OCI-LY7 (cell line): ENCODE measurements around the gene HES7. TPM values are rescaled to one million over a fixed set of nuclear protein-coding genes. Genes with fewer than 3 reads are reported as not detected.
"Not testable (repeated sequence)": the region's sequence is repeated elsewhere in the genome, so short reads cannot be mapped to it uniquely, and the experiment has no call there.

Experiments used
- Bru-seq: library from RNA; stranded (reverse); fragments of 400-500 nt; gene quantifications from one replicate; lab custom pipeline; 2021; lab: Mats Ljungman, UMichigan
- BruChase-seq, 2 experiments: library from RNA; stranded (reverse); fragments of 400-500 nt; gene quantifications; one replicate each; lab custom pipeline; 2021; lab: Mats Ljungman, UMichigan
- BruUV-seq: library from RNA; stranded (reverse); fragments of 400-500 nt; replicated peaks from 2 replicates; lab custom pipeline; 2021; lab: Mats Ljungman, UMichigan
- CTCF ChIA-PET: fragments of 300-600 bp; sonication (Branson Sonifier 250); formaldehyde crosslinking; loops from one replicate; lab custom pipeline; 2022; ENCODE audit warnings: antibody characterized with exemption; ENCODE audit not compliant: unreplicated experiment; lab: Charles Lee
- POLR2A ChIA-PET: fragments of 300-600 bp; sonication (Branson Sonifier 250); formaldehyde crosslinking; loops from one replicate; lab custom pipeline; 2022; ENCODE audit warnings: antibody characterized with exemption; lab: Charles Lee
- DNase-seq: peaks from one replicate; pipeline ENCODE4 v3.0.0-alpha.2; 2015; ENCODE audit warnings: low spot score
- H2AFZ ChIP-seq: fragments of 200-600 bp; sonication (generic), shearing (Covaris generic); 2 replicates; pipeline ENCODE4 v1.6.1; 2014; ENCODE audit warnings: mild to moderate bottlenecking, antibody characterized with exemption, low read length, moderate library complexity
- H3K27ac ChIP-seq: fragments of 200-600 bp; sonication (generic); 2 replicates; pipeline ENCODE4 v1.5.1; 2014; ENCODE audit warnings: mixed run types, low read depth, mild to moderate bottlenecking, moderate library complexity, low read length, inconsistent platforms; ENCODE audit not compliant: poor library complexity, severe bottlenecking
- H3K36me3 ChIP-seq: fragments of 200-600 bp; sonication (generic); 2 replicates; pipeline ENCODE4 v1.6.1; 2014; ENCODE audit warnings: mild to moderate bottlenecking, antibody characterized with exemption, low read length, moderate library complexity, mixed read lengths; ENCODE audit not compliant: insufficient read depth
- H3K4me1 ChIP-seq: fragments of 200-600 bp; sonication (generic); 2 replicates; pipeline ENCODE4 v1.5.1; 2014; ENCODE audit warnings: mild to moderate bottlenecking, low read length; ENCODE audit not compliant: insufficient read depth, poor library complexity, severe bottlenecking
- H3K4me2 ChIP-seq: fragments of 200-600 bp; sonication (generic); 2 replicates; pipeline ENCODE4 v1.6.1; 2014; ENCODE audit warnings: mild to moderate bottlenecking, low read length
- H3K4me3 ChIP-seq: fragments of 200-600 bp; sonication (generic); 2 replicates; pipeline ENCODE4 v1.5.1; 2014; ENCODE audit warnings: mild to moderate bottlenecking, low read depth, low read length; ENCODE audit not compliant: poor library complexity, severe bottlenecking
- H3K79me2 ChIP-seq: fragments of 200-600 bp; sonication (generic); 2 replicates; pipeline ENCODE4 v1.6.1; 2016; ENCODE audit warnings: low read depth, mild to moderate bottlenecking, low read length, moderate library complexity, mixed read lengths; ENCODE audit not compliant: insufficient read depth
- H3K9me2 ChIP-seq: fragments of 200-600 bp; sonication (generic); 2 replicates; pipeline ENCODE4 v1.6.1; 2016; ENCODE audit warnings: mild to moderate bottlenecking, low read length, mixed read lengths; ENCODE audit not compliant: insufficient read depth
- H3K9me3 ChIP-seq: fragments of 200-600 bp; sonication (generic); 2 replicates; pipeline ENCODE4 v1.6.1; 2014; ENCODE audit warnings: mild to moderate bottlenecking, mixed run types, low read length, mixed read lengths
- H4K20me1 ChIP-seq: fragments of 200-600 bp; sonication (generic); 2 replicates; pipeline ENCODE4 v1.6.1; 2014; ENCODE audit warnings: mild to moderate bottlenecking, antibody characterized with exemption, low read length, moderate library complexity, mixed read lengths; ENCODE audit not compliant: insufficient read depth
- EZH2phosphoT487 ChIP-seq: fragments of 200-600 bp; sonication (generic); IDR thresholded peaks from 2 replicates; pipeline ENCODE4 v1.6.1; 2018; ENCODE audit warnings: low read depth, borderline replicate concordance, mild to moderate bottlenecking, mixed run types, antibody characterized with exemption, low read length, moderate library complexity, mixed read lengths
- intact Hi-C: fragments of 100-400 bp; cut with micrococcal nuclease; formaldehyde crosslinking; loops from one replicate; pipeline ENCODE4 v1.10.0; 2022; ENCODE audit not compliant: unreplicated experiment
- long read RNA-seq: library from polyadenylated mRNA; stranded (forward); transcript quantifications from one replicate; pipeline ENCODE4 v2.0.0, GENCODE V29; 2022
- total RNA-seq, 2 experiments: library from RNA; depleted of rRNA in 1 of 2; stranded (reverse); fragments of >200 nt in 1 of 2; shearing (Covaris generic) in 1 of 2; gene quantifications; 2 replicates each; pipeline ENCODE4 v1.2.3, GENCODE V29; 2014 to 2022
- TF ChIP-seq, protein P1 (sequence below): fragments of 200-600 bp; sonication (generic); conservative IDR thresholded peaks from 2 replicates; pipeline ENCODE4 v1.5.1; 2014; ENCODE audit warnings: mild to moderate bottlenecking, antibody characterized with exemption, low read length, moderate library complexity, mixed read lengths

HES7 gene
- 0.44 and 0.75 TPM in 2 replicates for total RNA-seq (2014; rRNA removed; shearing (Covaris generic))
- 4.6 and 5.8 TPM in 2 replicates for total RNA-seq (2022)
- Bru-seq, nascent RNA, result percentile 31 among the genes with signal in this experiment
- BruChase-seq, experiment 1, labeled RNA remaining after a 6-hour chase, result percentile 34 among the genes with signal in this experiment
- BruChase-seq, experiment 2, labeled RNA remaining after a 2-hour chase, result percentile 38 among the genes with signal in this experiment
- long read RNA-seq, partial matches to known transcripts, result 0 of 1 reads
- long read RNA-seq, other reads (novel, unspliced or antisense), result 1 of 1 reads

DNA sequence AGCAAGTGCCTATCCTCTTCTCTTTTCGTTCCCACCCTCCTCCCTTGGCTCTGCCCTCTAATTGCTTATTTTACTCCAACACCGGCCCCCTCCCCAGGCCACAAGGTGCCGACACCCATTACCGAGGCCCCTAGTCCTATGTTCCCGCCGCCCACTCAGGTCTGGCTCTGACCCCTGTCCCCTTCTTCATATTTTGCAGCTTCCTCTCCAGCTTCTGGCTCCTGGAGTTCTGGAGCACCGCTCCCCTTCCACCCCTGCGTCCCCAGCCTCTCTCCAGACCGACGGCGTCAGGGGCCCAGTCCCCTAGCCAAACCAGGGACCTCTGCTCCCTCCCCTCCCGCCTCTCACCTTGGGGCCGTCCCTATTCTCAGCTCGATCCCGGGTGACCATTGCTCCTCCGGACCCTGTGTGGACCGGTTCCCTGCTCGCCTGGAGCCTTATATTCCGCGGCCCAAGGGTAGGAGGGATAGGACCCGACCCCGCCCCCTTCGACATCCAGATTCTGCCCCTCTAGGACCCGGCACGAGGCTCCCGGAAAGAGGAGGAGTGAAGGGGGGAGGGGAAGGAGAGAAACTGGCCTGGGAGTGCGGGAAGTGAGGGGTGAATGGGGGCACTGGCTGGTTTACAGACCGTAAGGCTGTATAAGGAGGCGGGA is at the start of gene HES7:
Gene HES7, minus strand, starts transcription at position 412 of the 655 bp plus-strand sequence. Its CDS starts 22 bp downstream, at position 390.
- ChIA-PET CTCF (no interaction called here), POLR2A (no interaction called here)
- no peak for DNase-seq
- no peak within 1 kb of the TSS for H3K27ac ChIP-seq
- H3K9me3 ChIP-seq, result no peaks in the 10 kb centered on the region
- no peaks in the 10 kb centered on the region for H3K79me2 ChIP-seq
- no peaks in the 10 kb centered on the region for H3K36me3 ChIP-seq
- 0 out of 2 replicates have a peak, but pooled peaks cover 3% of the 10 kb centered on the region for H4K20me1 ChIP-seq
- TF ChIP-seq EZH2phosphoT487, result no peak
- TF ChIP-seq, protein P1, sequence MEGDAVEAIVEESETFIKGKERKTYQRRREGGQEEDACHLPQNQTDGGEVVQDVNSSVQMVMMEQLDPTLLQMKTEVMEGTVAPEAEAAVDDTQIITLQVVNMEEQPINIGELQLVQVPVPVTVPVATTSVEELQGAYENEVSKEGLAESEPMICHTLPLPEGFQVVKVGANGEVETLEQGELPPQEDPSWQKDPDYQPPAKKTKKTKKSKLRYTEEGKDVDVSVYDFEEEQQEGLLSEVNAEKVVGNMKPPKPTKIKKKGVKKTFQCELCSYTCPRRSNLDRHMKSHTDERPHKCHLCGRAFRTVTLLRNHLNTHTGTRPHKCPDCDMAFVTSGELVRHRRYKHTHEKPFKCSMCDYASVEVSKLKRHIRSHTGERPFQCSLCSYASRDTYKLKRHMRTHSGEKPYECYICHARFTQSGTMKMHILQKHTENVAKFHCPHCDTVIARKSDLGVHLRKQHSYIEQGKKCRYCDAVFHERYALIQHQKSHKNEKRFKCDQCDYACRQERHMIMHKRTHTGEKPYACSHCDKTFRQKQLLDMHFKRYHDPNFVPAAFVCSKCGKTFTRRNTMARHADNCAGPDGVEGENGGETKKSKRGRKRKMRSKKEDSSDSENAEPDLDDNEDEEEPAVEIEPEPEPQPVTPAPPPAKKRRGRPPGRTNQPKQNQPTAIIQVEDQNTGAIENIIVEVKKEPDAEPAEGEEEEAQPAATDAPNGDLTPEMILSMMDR, result no peak
- H2AFZ ChIP-seq, result no peak within 1 kb of the TSS
- H3K4me1 ChIP-seq, result peaks cover 53% of the 10 kb centered on the region
- BruUV-seq, result no TSS peak
- intact Hi-C loops, result loop anchor here (5.0 kb wide), 2 partner anchors 163 to 287 kb away; partner anchors contain the start of gene RANGRF
- H3K9me2 ChIP-seq, result no peaks in the 10 kb centered on the region
- H3K4me2 ChIP-seq, result peak within 1 kb of the TSS; percentile 98
- H3K4me3 ChIP-seq, result peak within 1 kb of the TSS; percentile 79

DNA sequence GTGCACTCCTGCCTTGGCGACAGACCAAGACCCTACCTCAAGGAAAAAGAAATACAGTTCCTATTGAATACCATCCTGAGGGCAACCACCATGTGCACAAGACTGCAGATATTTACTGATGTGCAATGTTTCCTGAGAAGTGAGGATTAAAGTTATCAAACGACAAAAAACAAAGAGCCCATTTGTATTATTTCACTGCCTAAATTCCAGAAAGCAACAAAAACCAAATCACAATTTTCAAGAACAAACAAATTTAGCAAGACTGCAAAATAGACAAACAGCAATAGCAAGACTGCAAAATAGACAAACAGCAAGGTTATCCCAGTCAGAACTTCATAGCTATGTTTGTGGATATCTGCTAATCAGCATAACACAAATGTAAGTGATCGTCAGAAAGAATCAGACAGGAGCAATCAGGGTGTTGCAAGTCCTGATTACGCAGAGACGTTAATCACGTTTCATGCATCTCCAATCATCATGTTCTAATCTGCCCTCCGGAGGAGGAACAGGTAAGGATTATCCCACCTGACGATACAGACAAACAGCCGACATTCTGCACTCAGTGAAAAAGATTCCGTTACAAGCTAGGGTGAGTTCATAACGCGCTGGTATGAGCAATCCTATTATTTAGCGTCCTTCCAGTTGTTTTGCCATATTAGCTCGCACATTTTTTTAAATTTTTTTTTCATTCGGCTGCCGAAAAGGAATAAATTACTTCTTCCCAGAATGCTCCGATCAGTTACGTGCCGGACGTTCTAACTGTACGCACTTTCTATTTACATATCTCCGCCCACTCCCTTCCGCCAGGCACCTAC is 49.4 kb upstream of the HES7 start:
- POLR2A ChIA-PET, result interaction anchor here (0.6 to 2.3 kb wide), 20 partner anchors 9 to 336 kb away, joined by 3 to 18 read pairs (median 4); partner anchors contain the start of genes BORCS6, CTC1, PFAS and SLC25A35
- peak overlapping the region; percentile 73; the same call in 1 of the 2 replicates for H2AFZ ChIP-seq
- peak overlapping the region; percentile 81 for H3K4me3 ChIP-seq

DNA sequence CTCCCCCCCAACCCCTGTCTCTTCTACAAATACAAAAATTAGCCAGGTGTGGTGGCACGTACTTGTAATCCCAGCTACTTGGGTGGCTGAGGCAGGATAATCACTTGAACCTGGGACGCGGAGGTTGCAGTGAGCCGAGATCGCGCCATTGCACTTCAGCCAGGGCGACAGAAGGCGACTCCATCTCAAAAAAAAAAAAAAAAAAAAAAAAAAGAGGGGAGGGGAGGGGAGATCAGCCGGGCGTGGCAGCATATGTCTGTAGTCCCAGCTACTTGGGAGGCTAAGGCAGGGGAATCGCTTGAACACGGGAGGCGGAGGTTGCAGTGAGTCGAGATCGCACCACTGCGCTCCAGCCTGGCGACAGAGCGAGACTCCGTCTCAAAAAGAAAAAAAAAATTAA is 46.3 kb upstream of the HES7 start:
- H3K4me2 ChIP-seq, CTCF ChIA-PET, DNase-seq, intact Hi-C loops, H2AFZ ChIP-seq, POLR2A ChIA-PET, H3K36me3 ChIP-seq, H3K27ac ChIP-seq, H3K79me2 ChIP-seq, H3K9me3 ChIP-seq, H3K4me3 ChIP-seq, H4K20me1 ChIP-seq, BruUV-seq, H3K9me2 ChIP-seq: not testable (repeated sequence)
- H3K4me1 ChIP-seq, result peaks cover 22% of the 10 kb centered on the region

More for the DNA sequence above, 49.4 kb upstream of the HES7 start:
- Histone ChIP-seq H3K4me1 (peaks cover 36% of the 10 kb centered on the region), H3K36me3 (no peaks in the 10 kb centered on the region), H3K4me2 (peak overlapping the region; percentile 99), H3K9me2 (no peaks in the 10 kb centered on the region), H3K9me3 (no peaks in the 10 kb centered on the region), H4K20me1 (no peaks in the 10 kb centered on the region), H3K27ac (peak overlapping the region; percentile 91), H3K79me2 (peaks cover 5% of the 10 kb centered on the region; the same call in 1 of the 2 replicates)
- peak; percentile 95 for DNase-seq
- intact Hi-C loops, result no loop called here
- TF ChIP-seq, protein P1, result no peak
- no peak for TF ChIP-seq EZH2phosphoT487
- BruUV-seq, result TSS peak; percentile 91
- CTCF ChIA-PET, result no interaction called here
